Smooth muscle cell (in vitro differentiated cells): ENCODE measurements around the gene PITHD1. TPM values are rescaled to one million over a fixed set of nuclear protein-coding genes. Genes with fewer than 3 reads are reported as not detected.

Experiments
- DNase-seq: peaks from one replicate; lab custom pipeline; 2025; ENCODE audit not compliant: unreplicated experiment; lab: John Stamatoyannopoulos, UW
- H2AFZ ChIP-seq: fragments of 200-600 bp; sonication (generic); 2 replicates; pipeline ENCODE4 v1.6.0; 2016; ENCODE audit warnings: antibody characterized with exemption, low read depth, mild to moderate bottlenecking
- H3F3A ChIP-seq: fragments of 200-600 bp; sonication (generic); 2 replicates; pipeline ENCODE4 v1.6.0; 2017; ENCODE audit warnings: antibody characterized with exemption, low read depth
- H3K27ac ChIP-seq: fragments of 200-600 bp; sonication (generic); 2 replicates; pipeline ENCODE4 v1.5.1; 2016; ENCODE audit warnings: low read depth, mild to moderate bottlenecking
- H3K27me3 ChIP-seq: fragments of 200-600 bp; sonication (generic); 2 replicates; pipeline ENCODE4 v1.6.1; 2016; ENCODE audit warnings: low read depth, mild to moderate bottlenecking
- H3K36me3 ChIP-seq: fragments of 200-600 bp; sonication (generic); 2 replicates; pipeline ENCODE4 v1.5.1; 2016; ENCODE audit warnings: low read depth
- H3K4me1 ChIP-seq: fragments of 200-600 bp; sonication (generic); 2 replicates; pipeline ENCODE4 v1.5.1; 2016; ENCODE audit warnings: low read depth
- H3K4me2 ChIP-seq: fragments of 200-600 bp; sonication (generic); 2 replicates; pipeline ENCODE4 v1.6.0; 2016; ENCODE audit warnings: mild to moderate bottlenecking
- H3K4me3 ChIP-seq: fragments of 200-600 bp; sonication (generic); 2 replicates; pipeline ENCODE4 v1.5.1; 2016; ENCODE audit warnings: mild to moderate bottlenecking
- H3K79me2 ChIP-seq: fragments of 200-600 bp; sonication (generic); 2 replicates; pipeline ENCODE4 v1.6.0; 2016; ENCODE audit warnings: low read depth, mild to moderate bottlenecking
- H3K9ac ChIP-seq: fragments of 200-600 bp; sonication (generic); 2 replicates; pipeline ENCODE4 v1.6.0; 2016; ENCODE audit warnings: low read depth
- H3K9me3 ChIP-seq: fragments of 200-600 bp; sonication (generic); replicated peaks from 2 replicates; pipeline ENCODE4 v1.5.1; 2016; ENCODE audit warnings: low read depth
- H4K20me1 ChIP-seq: fragments of 200-600 bp; sonication (generic); 2 replicates; pipeline ENCODE4 v1.6.0; 2016; ENCODE audit warnings: low read depth
- CTCF ChIP-seq: fragments of 200-600 bp; sonication (generic); IDR thresholded peaks from 2 replicates; pipeline ENCODE4 v1.5.1; 2017; ENCODE audit warnings: borderline replicate concordance, mild to moderate bottlenecking, antibody characterized with exemption; ENCODE audit not compliant: insufficient read depth, poor library complexity, severe bottlenecking
- WGBS: methylation state at CpG from one replicate; pipeline ENCODE4 v1.1.7; 2016; ENCODE audit warnings: low lambda C conversion rate; 5-methylcytosine and 5-hydroxymethylcytosine counted together
- polyA plus RNA-seq: library from polyadenylated mRNA; unstranded; fragments of >200 nt; fragmentation: Nextera tagmentation; extraction: Ambion mirVana; gene quantifications from 2 replicates; pipeline ENCODE4 v1.2.1, GENCODE V29; 2016
- total RNA-seq: library from RNA; depleted of rRNA; stranded (reverse); fragments of >200 nt; gene quantifications from 2 replicates; pipeline ENCODE4 v1.2.3, GENCODE V29; 2014

Gene PITHD1
- total and polyA plus RNA-seq, 2 experiments from 2014 or later: 32.0 to 49.6 TPM

GRCh38 chr1:23836037-23836436 lies 57.8 kb downstream of the PITHD1 start:
- TF ChIP-seq CTCF: no peak
- H3K4me3 ChIP-seq: no peak overlapping the region
- H3K27me3 ChIP-seq: peaks cover 14% of the 10 kb centered on the region
- no peaks in the 10 kb centered on the region for H3K36me3 ChIP-seq
- 85% methylated on average over 3 of the region's 3 CpGs for WGBS
- no peaks in the 10 kb centered on the region for H3K79me2 ChIP-seq
- H3K4me1 ChIP-seq: peaks cover 3% of the 10 kb centered on the region
- no peak for DNase-seq
- no peak overlapping the region for H3K27ac ChIP-seq
- no peaks in the 10 kb centered on the region for H3F3A ChIP-seq
- no peak overlapping the region for H2AFZ ChIP-seq
- no peak overlapping the region for H3K4me2 ChIP-seq
- H4K20me1 ChIP-seq: no peaks in the 10 kb centered on the region
- H3K9ac ChIP-seq: no peak overlapping the region
- H3K9me3 ChIP-seq: no peaks in the 10 kb centered on the region

Other genes with a start within 250 kb of the PITHD1 start
- 0.63 and 1.2 TPM in 2 replicates for gene E2F2, start 247.2 kb upstream of the PITHD1 start, total RNA-seq
- 1.4 and 2.1 TPM in 2 replicates for gene E2F2, start 247.2 kb upstream of the PITHD1 start, polyA plus RNA-seq
- 629 and 752 TPM in 2 replicates for gene ID3, start 218.9 kb upstream of the PITHD1 start, total RNA-seq
- 929 and 1,018 TPM in 2 replicates for gene ID3, start 218.9 kb upstream of the PITHD1 start, polyA plus RNA-seq
- 685 and 899 TPM in 2 replicates for gene RPL11, start 86.6 kb upstream of the PITHD1 start, total RNA-seq
- gene RPL11, start 86.6 kb upstream of the PITHD1 start, polyA plus RNA-seq: 528 and 622 TPM in 2 replicates
- gene ELOA, start 34.9 kb upstream of the PITHD1 start, total RNA-seq: 33.4 and 36.2 TPM in 2 replicates
- gene ELOA, start 34.9 kb upstream of the PITHD1 start, polyA plus RNA-seq: 28.1 and 30.5 TPM in 2 replicates
- gene LYPLA2, start 12.7 kb downstream of the PITHD1 start, total RNA-seq: 52.3 and 74.9 TPM in 2 replicates
- 94.3 and 108 TPM in 2 replicates for gene LYPLA2, start 12.7 kb downstream of the PITHD1 start, polyA plus RNA-seq
- gene GALE, start 22.3 kb downstream of the PITHD1 start, total RNA-seq: 40.3 and 51.7 TPM in 2 replicates
- gene GALE, start 22.3 kb downstream of the PITHD1 start, polyA plus RNA-seq: 75.2 and 79.1 TPM in 2 replicates
- gene HMGCL, start 47.0 kb downstream of the PITHD1 start, total RNA-seq: 43.0 and 47.6 TPM in 2 replicates
- gene HMGCL, start 47.0 kb downstream of the PITHD1 start, polyA plus RNA-seq: 46.5 and 51.2 TPM in 2 replicates
- gene FUCA1, start 89.9 kb downstream of the PITHD1 start, total RNA-seq: 12.5 and 19.0 TPM in 2 replicates
- gene FUCA1, start 89.9 kb downstream of the PITHD1 start, polyA plus RNA-seq: 10.4 and 16.4 TPM in 2 replicates
- gene CNR2, start 134.9 kb downstream of the PITHD1 start, total RNA-seq: not detected in 2 replicates
- gene CNR2, start 134.9 kb downstream of the PITHD1 start, polyA plus RNA-seq: not detected in 2 replicates
- gene PNRC2, start 181.4 kb downstream of the PITHD1 start, total RNA-seq: 77.8 and 98.5 TPM in 2 replicates
- gene PNRC2, start 181.4 kb downstream of the PITHD1 start, polyA plus RNA-seq: 53.3 and 55.8 TPM in 2 replicates
- 93.7 and 111 TPM in 2 replicates for gene SRSF10, start 201.9 kb downstream of the PITHD1 start, total RNA-seq
- gene SRSF10, start 201.9 kb downstream of the PITHD1 start, polyA plus RNA-seq: 86.8 and 87.1 TPM in 2 replicates